SK-N-SH (cell line): ENCODE measurements around the gene ENTHD1. TPM values are rescaled to one million over a fixed set of nuclear protein-coding genes. Genes with fewer than 3 reads are reported as not detected.

Experiments
- CTCF ChIA-PET: fragments of 300-600, 350-600 bp; formaldehyde crosslinking; extraction: SDS; loops from one replicate; lab custom pipeline; 2021; lab: Yijun Ruan, JAX
- POLR2A ChIA-PET: fragments of 350-600 bp; sonication (Branson Sonifier 250); formaldehyde crosslinking; extraction: SDS; loops from one replicate; lab custom pipeline; 2020; ENCODE audit warnings: antibody characterized with exemption, inconsistent platforms; lab: Yijun Ruan, JAX
- DNase-seq: peaks from one replicate; pipeline ENCODE4 v3.0.0; 2012
- H2AFZ ChIP-seq: fragments of 200-600 bp; sonication (generic); 2 replicates; pipeline ENCODE4 v1.8.1; 2016; ENCODE audit warnings: antibody characterized with exemption, mild to moderate bottlenecking, low read depth
- H3F3A ChIP-seq: fragments of 200-600 bp; sonication (generic); replicated peaks from 2 replicates; pipeline ENCODE3; 2016; ENCODE audit warnings: antibody characterized with exemption, mild to moderate bottlenecking; ENCODE audit not compliant: insufficient read depth
- H3K27ac ChIP-seq, 2 experiments: fragments of 200-500 bp in 1 of 2; fragments of 200-600 bp in 1 of 2; sonication (Bioruptor generic) in 1 of 2; sonication (generic), shearing (Covaris generic) in 1 of 2; 2 replicates each; pipeline versions ENCODE4 v1.5.1 to v1.6.1; 2014 to 2016; ENCODE audit warnings: low read depth in 2 of 2, inconsistent platforms in 1 of 2, low read length in 1 of 2, mild to moderate bottlenecking in 1 of 2, mixed read lengths in 1 of 2
- H3K27me3 ChIP-seq: fragments of 200-600 bp; sonication (generic), shearing (Covaris generic); 2 replicates; pipeline ENCODE4 v1.6.1; 2016; ENCODE audit warnings: mixed run types; ENCODE audit not compliant: insufficient read depth
- H3K36me3 ChIP-seq, 2 experiments: fragments of 200-500 bp in 1 of 2; fragments of 200-600 bp in 1 of 2; sonication (Bioruptor generic) in 1 of 2; sonication (generic) in 1 of 2; replicated peaks in 1 of 2; 2 replicates each; pipeline versions ENCODE3 to v1.5.1; 2014 to 2016; ENCODE audit warnings: low read length in 1 of 2, mild to moderate bottlenecking in 1 of 2; ENCODE audit not compliant: insufficient read depth in 2 of 2, control insufficient read depth in 1 of 2
- H3K4me1 ChIP-seq, 2 experiments: fragments of 200-500 bp in 1 of 2; fragments of 200-600 bp in 1 of 2; sonication (Bioruptor generic) in 1 of 2; sonication (generic), shearing (Covaris generic) in 1 of 2; 2 replicates each; pipeline versions ENCODE4 v1.5.1 to v1.6.1; 2014 to 2016; ENCODE audit warnings: low read depth in 1 of 2, low read length in 1 of 2, mixed run types in 1 of 2; ENCODE audit not compliant: insufficient read depth in 2 of 2, control insufficient read depth in 1 of 2
- H3K4me2 ChIP-seq: fragments of 200-600 bp; sonication (generic), shearing (Covaris generic); 2 replicates; pipeline ENCODE4 v1.6.1; 2017; ENCODE audit warnings: mixed run types
- H3K4me3 ChIP-seq, 2 experiments: fragments of 200-500 bp in 1 of 2; fragments of 200-600 bp in 1 of 2; sonication (Bioruptor generic) in 1 of 2; sonication (generic), shearing (Covaris generic) in 1 of 2; 2 replicates each; pipeline versions ENCODE4 v1.5.1 to v1.8.1; 2014 to 2016; ENCODE audit warnings: low read depth in 2 of 2, inconsistent platforms in 1 of 2, low read length in 1 of 2, mild to moderate bottlenecking in 1 of 2, mixed read lengths in 1 of 2, moderate library complexity in 1 of 2
- H3K79me2 ChIP-seq: fragments of 200-600 bp; sonication (generic); 2 replicates; pipeline ENCODE4 v1.8.1; 2017; ENCODE audit warnings: mild to moderate bottlenecking; ENCODE audit not compliant: insufficient read depth
- H3K9ac ChIP-seq: fragments of 200-600 bp; sonication (generic); 2 replicates; pipeline ENCODE4 v1.6.1; 2017; ENCODE audit warnings: mixed run types
- H3K9me2 ChIP-seq: fragments of 200-600 bp; sonication (generic); 2 replicates; pipeline ENCODE4 v1.6.1; 2017; ENCODE audit warnings: mixed run types
- H3K9me3 ChIP-seq: fragments of 200-600 bp; sonication (generic); 2 replicates; pipeline ENCODE4 v1.6.1; 2017; ENCODE audit warnings: mixed run types, mild to moderate bottlenecking, moderate library complexity
- H4K20me1 ChIP-seq: fragments of 200-600 bp; sonication (generic); 2 replicates; pipeline ENCODE4 v1.6.1; 2017; ENCODE audit warnings: mild to moderate bottlenecking, mixed run types; ENCODE audit not compliant: insufficient read depth
- ELF1 ChIP-seq: IDR thresholded peaks from 2 replicates; pipeline ENCODE4 v1.4.0; 2012
- EZH2phosphoT487 ChIP-seq: fragments of 200-600 bp; sonication (generic); IDR thresholded peaks from 2 replicates; pipeline ENCODE4 v1.6.1; 2017; ENCODE audit warnings: low read depth, mixed run types, mild to moderate bottlenecking, antibody characterized with exemption, moderate library complexity, borderline replicate concordance
- FOXJ3 ChIP-seq: sonication (generic); formaldehyde crosslinking; IDR thresholded peaks from 2 replicates; pipeline ENCODE4 v1.5.1; 2020; ENCODE audit warnings: mild to moderate bottlenecking, missing genetic modification reagents
- GABPA ChIP-seq: IDR thresholded peaks from 2 replicates; pipeline ENCODE4 v1.4.0; 2012; ENCODE audit warnings: low read depth, mild to moderate bottlenecking
- NFIC ChIP-seq: IDR thresholded peaks from 2 replicates; pipeline ENCODE4 v1.4.0; 2012; ENCODE audit warnings: borderline replicate concordance
- NRF1 ChIP-seq: IDR thresholded peaks from 2 replicates; pipeline ENCODE4 v1.6.1; 2012; ENCODE audit warnings: low read depth, mild to moderate bottlenecking, low read length
- RXRA ChIP-seq: IDR thresholded peaks from 2 replicates; pipeline ENCODE4 v1.4.0; 2012; ENCODE audit warnings: low read depth, mild to moderate bottlenecking, borderline replicate concordance
- TAF1 ChIP-seq: IDR thresholded peaks from 2 replicates; pipeline ENCODE4 v1.6.1; 2012; ENCODE audit warnings: low read depth, mild to moderate bottlenecking, low read length, moderate library complexity, borderline replicate concordance
- TCF12 ChIP-seq: IDR thresholded peaks from 2 replicates; pipeline ENCODE4 v1.4.0; 2012
- YY1 ChIP-seq: IDR thresholded peaks from 2 replicates; pipeline ENCODE4 v1.4.0; 2012; ENCODE audit warnings: low read depth, mild to moderate bottlenecking
- WGBS: methylation state at CpG from one replicate; pipeline ENCODE4 v1.1.6; 2017; ENCODE audit warnings: low lambda C conversion rate; 5-methylcytosine and 5-hydroxymethylcytosine counted together
- polyA plus RNA-seq, 3 experiments: library from polyadenylated mRNA; depleted of rRNA; stranded (reverse); fragments of >200 nt; gene quantifications; 2 replicates each; pipeline ENCODE4 v1.2.3, GENCODE V29; 2012
- TF ChIP-seq, protein P1 (sequence below): IDR thresholded peaks from 2 replicates; pipeline ENCODE4 v1.4.0; 2012; ENCODE audit warnings: low read depth, borderline replicate concordance
- TF ChIP-seq, protein P2 (sequence below): fragments of 150-350 bp; IDR thresholded peaks from 2 replicates; pipeline ENCODE4 v1.6.1; 2017; ENCODE audit warnings: antibody characterized with exemption, low read length, low read depth, borderline replicate concordance
- TF ChIP-seq, protein P3 (sequence below): IDR thresholded peaks from 2 replicates; pipeline ENCODE4 v1.4.0; 2012; ENCODE audit warnings: low read depth, borderline replicate concordance
- TF ChIP-seq, protein P4 (sequence below): IDR thresholded peaks from 2 replicates; pipeline ENCODE4 v1.6.1; 2012; ENCODE audit warnings: mild to moderate bottlenecking, low read depth, low read length, moderate library complexity
- TF ChIP-seq, protein P5 (sequence below): IDR thresholded peaks from 2 replicates; pipeline ENCODE4; 2012

Gene ENTHD1
- polyA plus RNA-seq, 1 of the 3 experiments (the other 2 are of a cell fraction) = not detected

DNA sequence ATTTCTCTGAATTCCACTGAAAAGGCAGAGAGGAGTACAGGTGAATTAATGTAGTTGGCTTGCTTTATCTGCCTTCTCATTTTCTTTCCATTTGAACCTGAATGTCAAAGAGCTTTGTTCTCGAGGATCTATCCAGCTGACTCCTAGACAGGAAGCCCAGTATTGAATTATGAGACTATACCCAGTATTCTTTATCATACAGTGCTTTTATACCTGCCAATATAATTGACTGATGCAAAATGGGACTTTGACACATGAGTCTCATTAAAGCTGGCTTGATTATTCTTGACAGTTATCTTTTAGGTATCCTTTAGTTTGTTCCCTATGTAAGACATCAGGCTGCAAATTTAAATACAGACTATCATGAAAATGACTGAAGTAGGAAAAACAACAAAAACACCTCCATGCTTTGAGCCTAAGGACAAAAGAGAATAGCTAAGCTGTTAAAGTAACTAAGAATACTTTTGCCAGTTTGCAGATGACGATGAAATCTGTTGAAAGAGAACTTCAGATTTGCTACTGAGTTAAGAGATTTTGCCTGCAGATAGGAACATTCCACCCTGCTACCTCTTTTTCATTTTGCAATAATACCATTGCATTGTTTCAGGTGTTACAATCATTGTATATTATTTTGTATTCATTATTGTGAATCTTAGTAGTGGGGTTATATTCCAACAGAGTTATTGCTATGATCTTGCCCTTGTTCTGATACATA lies 117.1 kb downstream of the ENTHD1 start:
- H3K27ac ChIP-seq = no peak overlapping the region
- H3F3A ChIP-seq = no peaks in the 10 kb centered on the region
- ChIA-PET CTCF (interaction anchor here (1.0 kb wide), 1 partner anchor 71 kb away, joined by 3 read pairs; no protein-coding TSS in a partner anchor), POLR2A (interaction anchor here (0.5 kb wide), 1 partner anchor 609 kb away, joined by 3 read pairs; no protein-coding TSS in a partner anchor)
- H3K9me3 ChIP-seq = no peaks in the 10 kb centered on the region
- H4K20me1 ChIP-seq = no peaks in the 10 kb centered on the region
- WGBS = 29% methylated on average over 2 of the region's 2 CpGs
- H3K4me1 ChIP-seq = no peaks in the 10 kb centered on the region
- DNase-seq = no peak
- no peaks in the 10 kb centered on the region for H3K79me2 ChIP-seq
- no peaks in the 10 kb centered on the region for H3K36me3 ChIP-seq
- H3K4me2 ChIP-seq = no peak overlapping the region
- no peaks in the 10 kb centered on the region for H3K9me2 ChIP-seq
- H3K27me3 ChIP-seq = no peaks in the 10 kb centered on the region
- H3K4me3 ChIP-seq = no peak overlapping the region
- H3K9ac ChIP-seq = no peak overlapping the region
- H2AFZ ChIP-seq = no peak overlapping the region
- TF ChIP-seq ELF1 (no peak), RXRA (no peak), NRF1 (no peak), GABPA (no peak), NFIC (no peak), EZH2phosphoT487 (no peak), TCF12 (no peak), TAF1 (no peak)
- TF ChIP-seq, protein P1, sequence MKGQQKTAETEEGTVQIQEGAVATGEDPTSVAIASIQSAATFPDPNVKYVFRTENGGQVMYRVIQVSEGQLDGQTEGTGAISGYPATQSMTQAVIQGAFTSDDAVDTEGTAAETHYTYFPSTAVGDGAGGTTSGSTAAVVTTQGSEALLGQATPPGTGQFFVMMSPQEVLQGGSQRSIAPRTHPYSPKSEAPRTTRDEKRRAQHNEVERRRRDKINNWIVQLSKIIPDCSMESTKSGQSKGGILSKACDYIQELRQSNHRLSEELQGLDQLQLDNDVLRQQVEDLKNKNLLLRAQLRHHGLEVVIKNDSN = no peak
- TF ChIP-seq, protein P2, sequence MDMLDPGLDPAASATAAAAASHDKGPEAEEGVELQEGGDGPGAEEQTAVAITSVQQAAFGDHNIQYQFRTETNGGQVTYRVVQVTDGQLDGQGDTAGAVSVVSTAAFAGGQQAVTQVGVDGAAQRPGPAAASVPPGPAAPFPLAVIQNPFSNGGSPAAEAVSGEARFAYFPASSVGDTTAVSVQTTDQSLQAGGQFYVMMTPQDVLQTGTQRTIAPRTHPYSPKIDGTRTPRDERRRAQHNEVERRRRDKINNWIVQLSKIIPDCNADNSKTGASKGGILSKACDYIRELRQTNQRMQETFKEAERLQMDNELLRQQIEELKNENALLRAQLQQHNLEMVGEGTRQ = no peak
- TF ChIP-seq, protein P3, sequence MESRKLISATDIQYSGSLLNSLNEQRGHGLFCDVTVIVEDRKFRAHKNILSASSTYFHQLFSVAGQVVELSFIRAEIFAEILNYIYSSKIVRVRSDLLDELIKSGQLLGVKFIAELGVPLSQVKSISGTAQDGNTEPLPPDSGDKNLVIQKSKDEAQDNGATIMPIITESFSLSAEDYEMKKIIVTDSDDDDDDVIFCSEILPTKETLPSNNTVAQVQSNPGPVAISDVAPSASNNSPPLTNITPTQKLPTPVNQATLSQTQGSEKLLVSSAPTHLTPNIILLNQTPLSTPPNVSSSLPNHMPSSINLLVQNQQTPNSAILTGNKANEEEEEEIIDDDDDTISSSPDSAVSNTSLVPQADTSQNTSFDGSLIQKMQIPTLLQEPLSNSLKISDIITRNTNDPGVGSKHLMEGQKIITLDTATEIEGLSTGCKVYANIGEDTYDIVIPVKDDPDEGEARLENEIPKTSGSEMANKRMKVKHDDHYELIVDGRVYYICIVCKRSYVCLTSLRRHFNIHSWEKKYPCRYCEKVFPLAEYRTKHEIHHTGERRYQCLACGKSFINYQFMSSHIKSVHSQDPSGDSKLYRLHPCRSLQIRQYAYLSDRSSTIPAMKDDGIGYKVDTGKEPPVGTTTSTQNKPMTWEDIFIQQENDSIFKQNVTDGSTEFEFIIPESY = no peak

DNA sequence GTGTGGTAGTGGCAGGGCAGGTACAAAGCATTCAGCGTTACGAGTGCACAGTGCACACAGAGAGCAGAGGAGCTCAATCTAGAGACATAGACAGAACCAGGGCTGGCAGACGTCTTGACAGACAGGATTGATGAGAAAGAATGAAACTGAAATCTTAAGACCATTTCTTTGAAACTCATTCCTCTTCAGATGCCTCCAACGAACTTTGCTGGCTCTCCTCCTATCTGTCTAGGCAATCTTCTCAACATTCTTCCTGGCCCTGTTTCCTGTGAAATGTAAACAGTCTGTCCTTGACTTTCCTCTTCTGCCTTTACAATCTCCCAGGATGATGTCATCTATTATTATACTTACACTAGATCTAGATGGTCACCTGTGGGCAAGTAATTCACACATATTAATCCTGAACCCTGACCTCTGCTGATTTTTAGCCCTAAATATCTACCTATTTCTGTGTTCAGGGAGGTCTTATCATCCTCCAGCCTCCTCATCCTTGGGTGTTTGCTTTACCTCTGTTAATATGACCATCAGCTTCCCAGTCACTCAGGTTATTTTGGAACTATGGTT lies 119.5 kb downstream of the ENTHD1 start:
- POLR2A ChIA-PET = no interaction called here
- 30% methylated on average over 4 of the region's 4 CpGs for WGBS
- CTCF ChIA-PET = no interaction called here
- TF ChIP-seq, protein P4, sequence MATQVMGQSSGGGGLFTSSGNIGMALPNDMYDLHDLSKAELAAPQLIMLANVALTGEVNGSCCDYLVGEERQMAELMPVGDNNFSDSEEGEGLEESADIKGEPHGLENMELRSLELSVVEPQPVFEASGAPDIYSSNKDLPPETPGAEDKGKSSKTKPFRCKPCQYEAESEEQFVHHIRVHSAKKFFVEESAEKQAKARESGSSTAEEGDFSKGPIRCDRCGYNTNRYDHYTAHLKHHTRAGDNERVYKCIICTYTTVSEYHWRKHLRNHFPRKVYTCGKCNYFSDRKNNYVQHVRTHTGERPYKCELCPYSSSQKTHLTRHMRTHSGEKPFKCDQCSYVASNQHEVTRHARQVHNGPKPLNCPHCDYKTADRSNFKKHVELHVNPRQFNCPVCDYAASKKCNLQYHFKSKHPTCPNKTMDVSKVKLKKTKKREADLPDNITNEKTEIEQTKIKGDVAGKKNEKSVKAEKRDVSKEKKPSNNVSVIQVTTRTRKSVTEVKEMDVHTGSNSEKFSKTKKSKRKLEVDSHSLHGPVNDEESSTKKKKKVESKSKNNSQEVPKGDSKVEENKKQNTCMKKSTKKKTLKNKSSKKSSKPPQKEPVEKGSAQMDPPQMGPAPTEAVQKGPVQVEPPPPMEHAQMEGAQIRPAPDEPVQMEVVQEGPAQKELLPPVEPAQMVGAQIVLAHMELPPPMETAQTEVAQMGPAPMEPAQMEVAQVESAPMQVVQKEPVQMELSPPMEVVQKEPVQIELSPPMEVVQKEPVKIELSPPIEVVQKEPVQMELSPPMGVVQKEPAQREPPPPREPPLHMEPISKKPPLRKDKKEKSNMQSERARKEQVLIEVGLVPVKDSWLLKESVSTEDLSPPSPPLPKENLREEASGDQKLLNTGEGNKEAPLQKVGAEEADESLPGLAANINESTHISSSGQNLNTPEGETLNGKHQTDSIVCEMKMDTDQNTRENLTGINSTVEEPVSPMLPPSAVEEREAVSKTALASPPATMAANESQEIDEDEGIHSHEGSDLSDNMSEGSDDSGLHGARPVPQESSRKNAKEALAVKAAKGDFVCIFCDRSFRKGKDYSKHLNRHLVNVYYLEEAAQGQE = no peak
- TF ChIP-seq FOXJ3 (CRISPR knock-in tag) (no peak), ELF1 (no peak), YY1 (no peak), NFIC (no peak)
- TF ChIP-seq, protein P2 = no peak
- TF ChIP-seq, protein P5, sequence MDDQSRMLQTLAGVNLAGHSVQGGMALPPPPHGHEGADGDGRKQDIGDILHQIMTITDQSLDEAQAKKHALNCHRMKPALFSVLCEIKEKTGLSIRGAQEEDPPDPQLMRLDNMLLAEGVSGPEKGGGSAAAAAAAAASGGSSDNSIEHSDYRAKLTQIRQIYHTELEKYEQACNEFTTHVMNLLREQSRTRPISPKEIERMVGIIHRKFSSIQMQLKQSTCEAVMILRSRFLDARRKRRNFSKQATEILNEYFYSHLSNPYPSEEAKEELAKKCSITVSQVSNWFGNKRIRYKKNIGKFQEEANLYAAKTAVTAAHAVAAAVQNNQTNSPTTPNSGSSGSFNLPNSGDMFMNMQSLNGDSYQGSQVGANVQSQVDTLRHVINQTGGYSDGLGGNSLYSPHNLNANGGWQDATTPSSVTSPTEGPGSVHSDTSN = no peak
- TF ChIP-seq, protein P1 = no peak
- no peak overlapping the region for H2AFZ ChIP-seq
- no peaks in the 10 kb centered on the region for H3K79me2 ChIP-seq
- H3K4me1 ChIP-seq = no peaks in the 10 kb centered on the region
- no peaks in the 10 kb centered on the region for H3K27me3 ChIP-seq
- no peaks in the 10 kb centered on the region for H3K9me2 ChIP-seq
- H3F3A ChIP-seq = no peaks in the 10 kb centered on the region
- H3K4me2 ChIP-seq = no peak overlapping the region
- no peak for DNase-seq
- no peaks in the 10 kb centered on the region for H3K9me3 ChIP-seq
- H3K4me3 ChIP-seq = no peak overlapping the region
- H3K36me3 ChIP-seq = no peaks in the 10 kb centered on the region
- H4K20me1 ChIP-seq = no peaks in the 10 kb centered on the region
- no peak overlapping the region for H3K27ac ChIP-seq
- no peak overlapping the region for H3K9ac ChIP-seq
